Fibroblast of villous mesenchyme (primary cell): ENCODE data around the gene SSPN. TPM values are rescaled to one million over a fixed set of nuclear protein-coding genes. Genes with fewer than 3 reads are reported as not detected.
A peak's percentile ranks its signal among the peaks of the same experiment; 100 is the strongest.

Source experiments
- DNase-seq: peaks from one replicate; pipeline ENCODE4 v3.0.0-alpha.2; 2010; ENCODE audit warnings: low read depth
- H3K4me3 ChIP-seq: 2 replicates; pipeline ENCODE4 v1.5.1; 2011; ENCODE audit warnings: low read depth, mild to moderate bottlenecking, low read length
- CTCF ChIP-seq: IDR thresholded peaks from 2 replicates; pipeline ENCODE4 v1.5.1; 2012; ENCODE audit warnings: low read depth, mild to moderate bottlenecking, low read length; ENCODE audit not compliant: insufficient read depth
- total RNA-seq: library from RNA; depleted of rRNA; stranded (reverse); fragments of >200 nt; gene quantifications from 2 replicates; pipeline ENCODE4 v1.2.3, GENCODE V29; 2012

SSPN gene
- total RNA-seq, 1 donor = 22.0 TPM

GRCh38 chr12:26224657-26225056 is 29.3 kb downstream of the SSPN start:
- no peak for DNase-seq
- TF ChIP-seq CTCF = no peak

GRCh38 chr12:26226122-26226521 is 30.7 kb downstream of the SSPN start:
- H3K4me3 ChIP-seq = no peak overlapping the region
- no peak for TF ChIP-seq CTCF
- no peak for DNase-seq

More at GRCh38 chr12:26224657-26225056, 29.3 kb downstream of the SSPN start:
- H3K4me3 ChIP-seq = no peak overlapping the region

- no peak for TF ChIP-seq CTCF
- DNase-seq = no peak
- H3K4me3 ChIP-seq = peak overlapping the region; percentile 42
Observed at GRCh38 chr12:26226629-26227360, 31.4 kb downstream of the SSPN start.

- no peak for DNase-seq
- H3K4me3 ChIP-seq = peak overlapping the region; percentile 42
- no peak for TF ChIP-seq CTCF
Observed at GRCh38 chr12:26227361-26227745, 32.0 kb downstream of the SSPN start.

- no peak for TF ChIP-seq CTCF
- no peak overlapping the region for H3K4me3 ChIP-seq
- DNase-seq = peak; percentile 53
Observed at GRCh38 chr12:26229910-26230309, 34.5 kb downstream of the SSPN start.

GRCh38 chr12:26231470-26231869 is 36.1 kb downstream of the SSPN start:
- TF ChIP-seq CTCF = no peak
- H3K4me3 ChIP-seq = no peak overlapping the region
- no peak for DNase-seq

GRCh38 chr12:26231921-26232320 is 36.5 kb downstream of the SSPN start:
- no peak for TF ChIP-seq CTCF
- DNase-seq = peak; percentile 42

More at GRCh38 chr12:26231921-26232320, 36.5 kb downstream of the SSPN start:
- H3K4me3 ChIP-seq = no peak overlapping the region
